HCT116 (cell line): Measurements from ENCODE around the gene RIC8A.

Experiments used
- CTCF ChIP-seq, 3 experiments: fragments of 200-600 bp in 1 of 3; sonication (generic) in 1 of 3; IDR thresholded peaks in 2 of 3; conservative IDR thresholded peaks in 1 of 3; 2 replicates each; pipeline ENCODE4 v1.5.1; 2012 to 2017; ENCODE audit warnings: low read depth in 2 of 3, low read length in 2 of 3, antibody characterized with exemption in 1 of 3, borderline replicate concordance in 1 of 3, control low read depth in 1 of 3, mild to moderate bottlenecking in 1 of 3, mixed read lengths in 1 of 3, mixed run types in 1 of 3, moderate library complexity in 1 of 3; ENCODE audit not compliant: insufficient read depth in 1 of 3
- EZH2 ChIP-seq: fragments of 200-600 bp; sonication (generic); IDR thresholded peaks from 2 replicates; pipeline ENCODE4 v1.6.1; 2017; ENCODE audit warnings: antibody characterized with exemption, mixed run types
- MAX ChIP-seq: IDR thresholded peaks from 2 replicates; pipeline ENCODE4 v1.6.1; 2012
- POLR2A ChIP-seq: IDR thresholded peaks from 2 replicates; pipeline ENCODE4 v1.7.0; 2011; ENCODE audit warnings: borderline replicate concordance; ENCODE audit not compliant: insufficient read depth, insufficient read length; ENCODE audit errors: extremely low read depth
- POLR2AphosphoS5 ChIP-seq: IDR thresholded peaks from 2 replicates; pipeline ENCODE4 v1.6.1; 2011; ENCODE audit warnings: mild to moderate bottlenecking, low read depth, low read length, moderate library complexity
- RAD21 ChIP-seq: IDR thresholded peaks from 2 replicates; pipeline ENCODE4 v1.6.1; 2012; ENCODE audit warnings: low read depth, mild to moderate bottlenecking
- REST ChIP-seq: IDR thresholded peaks from 2 replicates; pipeline ENCODE4 v1.6.1; 2012; ENCODE audit warnings: low read depth
- YY1 ChIP-seq: IDR thresholded peaks from 2 replicates; pipeline ENCODE4 v1.6.1; 2011; ENCODE audit warnings: low read length, low read depth, moderate library complexity, mild to moderate bottlenecking; ENCODE audit not compliant: insufficient replicate concordance; ENCODE audit errors: extremely low read depth
- ZFX ChIP-seq: fragments of 450-650 bp; IDR thresholded peaks from 2 replicates; pipeline ENCODE4 v1.6.1; 2017
- ZNF274 ChIP-seq: fragments of 200-500 bp; sonication (Bioruptor generic); IDR thresholded peaks from 2 replicates; pipeline ENCODE4 v1.6.1; 2014; ENCODE audit warnings: mild to moderate bottlenecking, low read depth, low read length, inconsistent platforms

- TF ChIP-seq RAD21 (no peak), CTCF (IDR thresholded peaks at IDR 0.05 in 2 of 3, conservative IDR thresholded peaks at IDR 0.05 in 1 of 3; ENCODE audit: borderline replicate concordance in 1 of 3, insufficient read depth in 1 of 3, low read depth in 2 of 3, low read length in 2 of 3) (no peak), YY1 (no peak), POLR2A (no peak), POLR2AphosphoS5 (no peak), MAX (no peak), REST (no peak), ZNF274 (no peak), ZFX (no peak), EZH2 (no peak)
Measured at GRCh38 chr11:223026-223789, 15.7 kb downstream of the RIC8A start.
